CD4-positive, alpha-beta T cell (primary cell): ENCODE measurements around the gene TRIM16. TPM values are rescaled to one million over a fixed set of nuclear protein-coding genes. Genes with fewer than 3 reads are reported as not detected.
"Not testable (repeated sequence)": the region's sequence is repeated elsewhere in the genome, so short reads cannot be mapped to it uniquely, and the experiment has no call there.

Source experiments
- ATAC-seq: fragments of 200-7000 bp; cut with Tn5 transposase; one replicate; pipeline ENCODE4 v1.10.0; 2022; ENCODE audit warnings: mild to moderate bottlenecking; ENCODE audit not compliant: poor library complexity
- CTCF ChIA-PET: fragments of 350-600 bp; sonication (Branson Sonifier 250); formaldehyde crosslinking; loops from one replicate; lab custom pipeline; 2021; ENCODE audit warnings: antibody characterized with exemption, inconsistent platforms; lab: Charles Lee
- POLR2A ChIA-PET: fragments of 350-600 bp; sonication (Branson Sonifier 250); formaldehyde crosslinking; loops from one replicate; lab custom pipeline; 2021; ENCODE audit warnings: antibody characterized with exemption, inconsistent platforms; lab: Charles Lee
- DNase-seq, 14 experiments: peaks; one replicate each; pipeline ENCODE4 v3.0.0-alpha.2; 2013 to 2020; ENCODE audit warnings: mixed read lengths in 2 of 14
- H3K27ac ChIP-seq, 2 donors: one replicate each; pipeline versions ENCODE4 v1.5.1 to v1.7.0; 2013; ENCODE audit warnings: low read length in 2 of 2, low read depth in 1 of 2, mild to moderate bottlenecking in 1 of 2
- H3K27me3 ChIP-seq, 2 experiments: 1 replicate in 1 of 2; 2 replicates in 1 of 2; pipeline versions ENCODE4 v1.6.1 to v1.7.0; 2013; ENCODE audit warnings: low read length in 2 of 2, control low read depth in 1 of 2, mild to moderate bottlenecking in 1 of 2, moderate library complexity in 1 of 2; ENCODE audit not compliant: insufficient read depth in 2 of 2, control insufficient read depth in 1 of 2
- H3K36me3 ChIP-seq: one replicate; pipeline ENCODE4 v1.6.1; 2013; ENCODE audit warnings: low read length, control low read depth; ENCODE audit not compliant: insufficient read depth
- H3K4me1 ChIP-seq: one replicate; pipeline ENCODE4 v1.6.1; 2013; ENCODE audit warnings: low read length, control low read depth; ENCODE audit not compliant: insufficient read depth
- H3K4me3 ChIP-seq: one replicate; pipeline ENCODE4 v1.5.1; 2013; ENCODE audit warnings: mild to moderate bottlenecking, low read length, moderate library complexity
- H3K9me3 ChIP-seq, 2 experiments: 1 replicate in 1 of 2; 2 replicates in 1 of 2; pipeline versions ENCODE4 v1.6.1 to v1.7.0; 2013; ENCODE audit warnings: low read length in 2 of 2, mild to moderate bottlenecking in 2 of 2, control low read depth in 1 of 2, moderate library complexity in 1 of 2; ENCODE audit not compliant: control insufficient read depth in 1 of 2, insufficient read depth in 1 of 2
- H3K27ac Mint-ChIP-seq: one replicate; pipeline ENCODE4 v1.8.0; 2020; ENCODE audit warnings: mixed read lengths
- H3K27me3 Mint-ChIP-seq: one replicate; pipeline ENCODE4 v1.8.0; 2021; ENCODE audit warnings: mixed read lengths
- H3K36me3 Mint-ChIP-seq: one replicate; pipeline ENCODE4 v1.8.0; 2021; ENCODE audit warnings: low read depth, mixed read lengths
- H3K4me1 Mint-ChIP-seq: one replicate; pipeline ENCODE4 v1.8.0; 2021; ENCODE audit warnings: low read depth, mixed read lengths
- H3K4me3 Mint-ChIP-seq: one replicate; pipeline ENCODE4 v1.8.0; 2020; ENCODE audit warnings: mild to moderate bottlenecking, mixed read lengths
- H3K9me3 Mint-ChIP-seq: one replicate; pipeline ENCODE4 v1.8.0; 2020; ENCODE audit warnings: mixed read lengths
- intact Hi-C, 2 experiments: fragments of 100-400 bp; cut with DNase I in 1 of 2; cut with micrococcal nuclease in 1 of 2; formaldehyde crosslinking; loops; one replicate each; pipeline versions ENCODE4 v1.15.1 to v1.9.0; 2023 to 2025; cut with DNase I, micrococcal nuclease
- total RNA-seq, 174 experiments: library from RNA in 2 of 174; stranded (reverse) in 2 of 174; gene quantifications; one replicate each; pipeline ENCODE4 v1.2.3 and lab custom pipeline; 2021 to 2026

TRIM16 gene
- total RNA-seq, 2 experiments from 2014 or later: 5.6 to 5.7 TPM

DNA sequence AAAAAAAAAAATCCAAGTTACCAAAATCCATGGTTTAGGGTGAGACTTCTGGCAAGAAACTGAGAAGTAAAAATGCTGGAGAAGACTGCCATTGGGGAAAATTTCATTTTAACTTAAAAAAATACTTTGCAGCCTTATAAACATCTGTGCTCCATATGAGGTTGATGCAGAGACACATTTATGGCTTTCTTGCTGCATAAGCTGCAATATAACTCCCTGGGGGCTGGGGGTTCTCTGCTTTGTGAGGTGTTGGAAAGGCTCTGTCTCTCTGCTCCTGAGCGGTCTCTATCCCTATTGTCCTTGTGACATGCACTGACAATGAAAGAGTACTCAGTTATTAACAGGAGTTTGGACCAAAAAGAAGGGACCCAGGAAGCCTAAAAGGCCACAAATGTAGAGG lies 71.0 kb downstream of the TRIM16 start:
- H3K4me3 ChIP-seq, H3K9me3 ChIP-seq, DNase-seq, POLR2A ChIA-PET, ATAC-seq, H3K27ac Mint-ChIP-seq, H3K27me3 ChIP-seq, H3K36me3 Mint-ChIP-seq, intact Hi-C loops, CTCF ChIA-PET, H3K36me3 ChIP-seq, H3K4me1 Mint-ChIP-seq, H3K27me3 Mint-ChIP-seq, H3K4me3 Mint-ChIP-seq, H3K9me3 Mint-ChIP-seq, H3K4me1 ChIP-seq, H3K27ac ChIP-seq: not testable (repeated sequence)

DNA sequence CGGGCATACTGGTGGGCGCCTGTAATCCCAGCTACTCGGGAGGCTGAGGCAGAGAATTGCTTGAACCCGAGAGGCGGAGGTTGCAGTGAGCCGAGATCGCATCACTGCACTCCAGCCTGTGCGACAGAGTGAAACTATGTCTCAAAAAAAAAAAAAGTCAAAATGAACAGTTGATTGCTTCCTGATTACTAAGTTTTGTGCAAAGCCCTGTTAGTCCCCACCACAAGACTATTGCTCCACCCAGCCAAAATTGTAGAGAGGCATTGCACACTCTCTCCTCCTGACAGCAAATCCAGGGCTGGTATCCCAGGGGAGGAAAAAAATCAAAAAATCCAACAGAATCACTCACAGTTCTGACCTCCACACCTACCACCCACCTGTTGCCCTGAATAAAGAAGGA lies 91.2 kb downstream of the TRIM16 start:
- H3K36me3 Mint-ChIP-seq, H3K9me3 ChIP-seq, H3K4me3 Mint-ChIP-seq, intact Hi-C loops, CTCF ChIA-PET, H3K36me3 ChIP-seq, H3K27me3 ChIP-seq, H3K4me3 ChIP-seq, POLR2A ChIA-PET, ATAC-seq, H3K9me3 Mint-ChIP-seq, H3K27ac ChIP-seq, H3K27me3 Mint-ChIP-seq, DNase-seq, H3K27ac Mint-ChIP-seq: not testable (repeated sequence)
- H3K4me1 ChIP-seq: peaks cover 33% of the 10 kb centered on the region
- peaks cover 22% of the 10 kb centered on the region for H3K4me1 Mint-ChIP-seq

DNA sequence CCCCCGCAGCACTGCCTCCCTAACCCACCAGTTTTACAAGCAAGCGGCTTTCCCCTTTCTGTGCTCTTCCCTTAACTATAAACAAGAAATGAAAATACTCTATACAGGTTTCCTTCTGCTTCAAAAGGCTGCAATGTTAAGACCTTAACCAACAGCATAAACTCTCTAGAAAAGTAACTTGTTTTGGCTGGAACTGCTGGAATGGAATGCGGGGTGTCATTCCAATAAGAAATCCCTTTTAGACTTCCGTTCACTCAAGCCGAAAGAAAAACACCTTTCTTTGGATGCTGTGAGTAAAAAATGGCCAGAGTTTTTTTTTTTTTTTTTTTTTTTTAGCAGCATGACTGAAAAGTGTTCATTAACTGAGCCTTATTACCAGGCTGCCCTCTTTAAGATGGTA lies 92.1 kb downstream of the TRIM16 start:
- H3K36me3 ChIP-seq, POLR2A ChIA-PET, H3K9me3 ChIP-seq, H3K36me3 Mint-ChIP-seq, intact Hi-C loops, H3K27me3 Mint-ChIP-seq, H3K4me3 Mint-ChIP-seq, H3K27ac Mint-ChIP-seq, DNase-seq, H3K9me3 Mint-ChIP-seq, H3K4me3 ChIP-seq, H3K27ac ChIP-seq, ATAC-seq, H3K27me3 ChIP-seq, CTCF ChIA-PET: not testable (repeated sequence)
- H3K4me1 ChIP-seq: peaks cover 33% of the 10 kb centered on the region
- H3K4me1 Mint-ChIP-seq: peaks cover 23% of the 10 kb centered on the region

- H3K27ac ChIP-seq, H3K27me3 ChIP-seq, H3K9me3 Mint-ChIP-seq, H3K36me3 Mint-ChIP-seq, DNase-seq, H3K36me3 ChIP-seq, H3K9me3 ChIP-seq, ATAC-seq, H3K4me3 Mint-ChIP-seq, H3K27me3 Mint-ChIP-seq, intact Hi-C loops, POLR2A ChIA-PET, H3K4me3 ChIP-seq, CTCF ChIA-PET, H3K27ac Mint-ChIP-seq: not testable (repeated sequence)
- peaks cover 23% of the 10 kb centered on the region for H3K4me1 Mint-ChIP-seq
- peaks cover 33% of the 10 kb centered on the region for H3K4me1 ChIP-seq
Observed at GRCh38 chr17:15590844-15591243, 93.3 kb downstream of the TRIM16 start.

DNA sequence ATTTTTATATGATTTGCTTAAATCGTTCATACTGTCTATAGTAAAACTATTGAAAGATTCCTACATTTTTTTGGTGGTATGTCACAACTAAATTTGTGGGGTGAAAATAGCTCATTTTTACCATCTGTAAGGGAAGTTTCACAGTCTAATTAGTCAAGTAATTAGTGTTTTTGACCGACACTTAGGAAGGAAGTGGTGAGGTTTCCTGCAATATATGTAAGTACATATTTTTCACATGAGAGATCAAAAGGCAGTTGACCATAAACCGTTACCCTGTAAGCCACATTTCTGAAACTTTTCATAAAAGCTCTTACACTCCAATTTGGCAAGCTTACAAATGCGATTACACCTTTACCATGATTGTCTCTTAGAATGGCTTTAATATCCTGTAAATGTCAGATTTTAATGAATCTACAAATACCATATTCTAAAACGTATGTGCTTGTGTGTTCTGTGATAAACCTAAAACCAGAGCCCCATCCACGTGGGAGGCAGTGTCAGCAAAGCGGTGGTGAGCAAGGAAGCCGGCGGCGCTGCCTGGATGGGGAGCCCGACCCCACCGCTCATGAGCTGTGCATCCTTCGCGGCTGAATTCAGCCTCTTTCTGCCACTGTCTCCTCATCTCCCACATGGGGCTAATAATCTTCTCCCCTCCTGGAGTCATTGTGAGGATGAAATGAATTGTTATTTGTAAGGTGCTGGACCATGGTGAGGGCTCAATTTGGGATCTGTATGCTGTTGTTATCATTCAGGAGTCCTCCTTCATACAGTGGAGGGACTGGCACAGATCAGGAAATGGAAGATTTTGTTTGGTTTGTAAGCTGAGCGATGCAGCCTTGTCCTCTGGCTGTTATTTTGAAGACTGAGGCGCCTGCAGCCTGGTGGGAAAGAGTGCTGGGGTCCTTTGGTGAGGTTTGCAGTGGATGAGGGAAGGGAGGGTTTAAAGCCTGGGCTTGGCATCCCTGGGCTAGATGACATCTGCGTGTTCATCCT lies 94.3 kb downstream of the TRIM16 start:
- not testable (repeated sequence) for H3K9me3 Mint-ChIP-seq

GRCh38 chr17:15588017-15588416 lies 96.1 kb downstream of the TRIM16 start:
- H3K27ac ChIP-seq, intact Hi-C loops, H3K9me3 ChIP-seq, DNase-seq, H3K4me3 ChIP-seq, H3K4me3 Mint-ChIP-seq, H3K27me3 Mint-ChIP-seq, H3K9me3 Mint-ChIP-seq, H3K36me3 ChIP-seq, POLR2A ChIA-PET, ATAC-seq, H3K27ac Mint-ChIP-seq, CTCF ChIA-PET, H3K27me3 ChIP-seq, H3K36me3 Mint-ChIP-seq: not testable (repeated sequence)
- peaks cover 23% of the 10 kb centered on the region for H3K4me1 Mint-ChIP-seq
- H3K4me1 ChIP-seq: peaks cover 27% of the 10 kb centered on the region

More for the DNA sequence above, 94.3 kb downstream of the TRIM16 start:
- H3K36me3 Mint-ChIP-seq, H3K27me3 ChIP-seq, H3K27ac Mint-ChIP-seq, H3K36me3 ChIP-seq, intact Hi-C loops, H3K27me3 Mint-ChIP-seq, POLR2A ChIA-PET, CTCF ChIA-PET, H3K9me3 ChIP-seq, H3K27ac ChIP-seq: not testable (repeated sequence)
- peaks cover 23% of the 10 kb centered on the region for H3K4me1 Mint-ChIP-seq
- peak overlapping the region; percentile 30 for H3K4me3 Mint-ChIP-seq
- H3K4me3 ChIP-seq: peak overlapping the region; percentile 20
- peaks cover 33% of the 10 kb centered on the region for H3K4me1 ChIP-seq
- DNase-seq (peak in 5 of 14 experiments; percentile 2 to 60 (median 13)), ATAC-seq (peak; percentile 46)

GRCh38 chr17:15583313-15583712 lies 100.8 kb downstream of the TRIM16 start:
- H3K4me3 ChIP-seq, H3K36me3 ChIP-seq, H3K36me3 Mint-ChIP-seq, H3K27me3 ChIP-seq, H3K27ac Mint-ChIP-seq, H3K27ac ChIP-seq, DNase-seq, H3K4me1 ChIP-seq, CTCF ChIA-PET, intact Hi-C loops, H3K27me3 Mint-ChIP-seq, H3K9me3 ChIP-seq, H3K4me3 Mint-ChIP-seq, POLR2A ChIA-PET, H3K9me3 Mint-ChIP-seq, ATAC-seq, H3K4me1 Mint-ChIP-seq: not testable (repeated sequence)
